DMS153 treated with DMSO at 0.1 percent for 48 hours (cell line): ENCODE measurements around the gene ITM2A.

ENCODE experiments used
- DNase-seq: peaks from one replicate; lab custom pipeline; 2025; ENCODE audit not compliant: unreplicated experiment; lab: John Stamatoyannopoulos, UW

ITM2A gene

DNA sequence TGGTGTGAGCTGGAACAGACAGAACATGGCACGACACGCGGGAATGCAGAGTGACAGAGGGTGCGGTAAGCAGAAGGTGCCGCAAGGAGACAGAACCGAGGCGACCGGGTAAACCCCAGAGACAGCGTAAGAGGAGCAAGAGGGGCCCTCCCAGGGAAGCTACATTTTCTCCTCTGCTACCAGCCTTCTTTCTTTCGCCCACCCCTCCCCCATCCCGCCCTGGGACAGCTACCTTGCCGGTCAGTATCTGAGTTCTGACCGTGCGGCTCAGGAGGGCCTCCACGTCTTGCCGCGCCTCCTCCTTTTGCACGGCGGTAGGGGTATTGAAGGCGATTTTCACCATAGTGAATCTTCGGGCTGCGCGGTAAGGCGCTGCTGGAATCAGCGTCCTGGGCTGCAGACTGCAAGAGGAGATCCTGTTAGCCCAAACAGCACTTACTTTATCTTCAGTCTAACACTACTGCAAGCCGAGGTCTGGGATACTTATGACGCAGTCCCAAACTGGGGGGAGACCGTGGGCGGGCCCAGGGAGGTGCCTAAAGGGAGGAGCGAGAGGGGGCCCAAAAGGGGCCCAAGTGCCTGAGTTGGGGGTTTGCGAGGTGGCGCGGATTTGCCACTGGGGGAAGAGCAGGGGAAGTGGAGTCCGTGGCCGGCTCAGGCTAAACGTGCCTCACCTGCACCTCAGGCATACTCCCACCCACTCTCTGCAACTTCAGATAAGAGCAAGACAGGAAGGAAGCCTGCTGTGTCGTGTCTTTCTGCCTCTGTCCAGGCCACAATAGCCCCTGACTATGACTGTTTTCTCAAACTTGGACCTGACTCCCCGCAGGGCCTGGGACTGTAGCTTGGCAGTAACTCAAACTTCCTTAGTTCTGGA lies at the start of gene ITM2A:
ITM2A (minus strand) TSS at position 462 of the 877 bp plus-strand sequence; CDS start at position 343, 119 bp downstream.
- DNase-seq: no peak

DNA sequence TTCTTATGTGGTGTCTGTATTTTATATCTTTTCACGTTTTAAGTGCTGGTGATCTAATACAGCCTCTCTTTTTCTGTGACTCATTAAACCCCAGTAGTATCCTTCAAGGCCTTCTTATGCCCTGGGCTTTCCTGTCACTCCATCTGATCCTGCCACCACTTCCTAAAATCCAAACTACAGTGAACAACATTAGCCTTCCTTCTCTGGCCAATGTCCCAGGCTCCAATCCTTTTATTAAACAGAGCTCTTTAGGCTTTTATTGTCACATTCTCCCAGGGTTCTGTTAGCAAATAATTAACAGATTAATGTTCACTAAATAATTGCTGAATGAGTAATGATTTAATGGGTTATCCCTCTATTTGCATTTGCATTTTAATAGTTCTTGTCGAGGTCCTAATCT lies 47.9 kb upstream of the ITM2A start:
- no peak for DNase-seq

DNA sequence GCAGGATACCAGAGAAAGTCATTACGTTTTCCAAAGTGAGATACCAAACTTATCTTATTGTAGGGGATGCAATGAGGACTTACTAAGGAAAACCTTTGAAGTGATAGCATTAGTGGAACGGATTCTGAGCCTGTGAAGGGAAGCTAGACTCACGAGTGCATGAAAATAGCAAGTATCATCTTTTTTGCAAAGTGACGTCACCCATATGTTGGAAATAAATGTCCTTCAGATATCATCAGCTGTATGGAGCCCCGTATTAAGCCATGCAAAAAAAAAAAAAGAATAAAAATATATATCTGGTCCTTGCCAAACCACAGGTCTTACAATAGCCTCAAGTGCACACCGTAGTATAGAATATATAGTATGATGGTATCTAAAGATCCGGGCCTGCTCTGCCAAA lies 46.8 kb upstream of the ITM2A start:
- no peak for DNase-seq

DNA sequence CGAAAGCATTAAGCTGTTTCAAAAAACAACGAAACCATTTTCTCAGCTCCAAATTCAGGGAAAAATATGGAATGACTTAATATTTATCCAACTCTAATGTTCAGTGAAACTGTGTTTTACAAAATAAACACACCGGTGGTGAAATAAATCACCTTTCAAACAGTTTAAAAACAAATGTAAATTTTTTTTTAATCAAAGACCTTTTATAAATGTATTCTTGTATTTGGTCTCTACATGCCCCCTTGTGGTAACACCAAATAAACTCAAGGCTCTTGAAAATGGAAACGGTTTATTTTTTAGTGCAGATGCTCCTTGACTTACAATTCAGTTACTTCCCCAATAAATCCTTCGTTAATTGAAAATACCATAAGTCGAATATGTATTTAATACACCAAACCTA lies 45.8 kb upstream of the ITM2A start:
- DNase-seq: no peak

DNA sequence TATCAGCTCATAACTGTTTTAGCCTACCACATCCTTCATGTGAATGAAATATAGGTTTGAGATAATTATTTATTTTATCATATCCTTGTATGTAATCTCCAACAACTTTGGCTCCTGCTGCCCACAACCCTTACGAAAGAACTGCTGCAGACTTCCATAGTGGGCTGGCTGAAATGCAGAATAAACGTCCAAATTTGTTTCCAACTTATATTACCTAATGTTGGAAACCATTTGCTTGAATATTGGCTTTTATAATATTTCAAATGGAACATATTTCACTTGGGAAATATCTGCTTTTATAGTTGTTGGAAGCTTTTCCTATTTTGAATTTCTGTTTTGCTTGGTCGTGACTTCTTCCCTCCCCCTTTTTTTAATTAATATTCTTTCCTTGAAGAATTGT lies 45.0 kb upstream of the ITM2A start:
- no peak for DNase-seq

DNA sequence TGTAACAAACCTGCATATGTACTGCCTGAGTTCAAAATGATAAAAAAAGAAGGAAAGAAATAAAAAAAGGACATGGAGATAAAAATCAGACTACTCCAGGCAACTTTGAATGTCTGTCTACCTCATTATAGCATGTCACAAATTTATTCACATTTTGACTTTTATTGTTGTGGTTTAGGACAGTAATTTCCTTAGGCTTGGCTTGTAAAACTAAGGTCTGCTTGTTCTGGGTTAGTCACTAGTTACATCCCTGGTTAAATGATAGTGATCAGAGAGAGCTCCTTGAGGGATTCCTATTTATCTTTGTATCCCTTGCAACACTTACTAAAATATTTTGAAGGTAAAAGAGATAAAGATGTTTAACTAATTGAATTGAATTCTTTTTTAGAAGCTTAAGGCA lies 42.5 kb upstream of the ITM2A start:
- DNase-seq: no peak

DNA sequence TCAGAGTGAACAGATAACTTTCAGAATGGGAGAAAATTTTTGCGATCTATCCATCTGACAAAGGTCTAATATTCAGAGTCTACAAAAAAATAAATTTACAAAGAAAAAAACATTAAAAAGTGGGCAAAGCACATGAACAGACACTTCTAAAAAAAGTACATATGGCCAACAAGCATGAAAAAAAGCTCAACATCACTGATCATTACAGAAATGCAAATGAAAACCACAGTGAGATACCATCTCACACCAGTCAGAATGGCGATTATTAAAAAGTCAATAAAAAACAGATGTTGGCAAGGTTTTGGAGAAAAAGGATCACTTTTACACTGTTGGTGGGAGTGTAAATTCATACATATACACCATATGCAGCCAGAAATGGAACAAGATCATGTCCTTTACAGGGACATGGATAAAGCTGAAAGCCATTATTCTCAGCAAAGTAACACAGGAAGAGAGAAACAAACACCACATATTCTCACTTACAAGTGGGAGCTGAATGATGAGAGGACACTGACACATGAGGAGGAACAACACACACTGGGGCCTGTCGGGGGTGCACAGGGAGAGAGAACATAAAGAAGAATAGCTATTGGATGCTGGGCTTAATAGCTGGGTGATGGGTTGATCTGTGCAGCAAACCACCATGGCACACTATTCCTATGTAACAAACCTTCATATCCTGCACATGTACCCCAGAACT lies 41.6 kb upstream of the ITM2A start:
- no peak for DNase-seq

DNA sequence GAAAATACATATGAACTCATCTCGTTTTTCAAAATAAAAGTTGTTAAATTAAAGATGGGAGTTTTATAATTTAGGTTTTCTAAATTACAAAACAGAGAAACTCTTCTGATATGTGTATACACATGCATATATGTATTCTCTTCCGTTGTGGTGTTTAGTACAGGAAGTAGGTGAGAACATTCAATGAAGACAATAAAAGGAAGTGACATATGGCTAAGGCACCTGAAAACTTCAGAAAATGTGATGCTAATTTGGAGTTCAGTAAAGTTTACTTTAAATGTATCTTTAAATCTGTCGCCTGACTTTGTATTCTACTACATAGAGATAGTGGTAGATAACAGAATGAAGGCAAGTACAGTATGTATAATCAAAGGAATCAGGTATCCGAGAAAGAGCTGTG lies 33.5 kb upstream of the ITM2A start:
- no peak for DNase-seq

DNA sequence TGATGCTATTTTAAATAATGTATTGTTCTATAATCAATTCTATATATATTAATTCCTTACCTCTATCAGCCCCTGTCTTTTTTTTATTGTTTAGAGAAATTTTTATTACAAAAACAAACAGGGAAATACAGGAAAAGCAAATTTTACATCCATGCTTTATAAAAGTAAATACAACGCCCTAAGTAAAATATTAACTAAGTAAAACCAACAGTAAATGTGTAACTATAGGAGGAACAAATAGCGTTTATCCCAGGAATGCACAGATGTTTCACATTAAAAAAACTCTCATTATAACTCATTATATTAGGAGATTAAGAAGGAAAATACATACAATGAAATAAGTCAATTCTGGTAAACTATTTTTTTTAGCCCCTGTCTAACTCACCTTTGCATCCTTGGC lies 8.2 kb upstream of the ITM2A start:
- DNase-seq: no peak

DNA sequence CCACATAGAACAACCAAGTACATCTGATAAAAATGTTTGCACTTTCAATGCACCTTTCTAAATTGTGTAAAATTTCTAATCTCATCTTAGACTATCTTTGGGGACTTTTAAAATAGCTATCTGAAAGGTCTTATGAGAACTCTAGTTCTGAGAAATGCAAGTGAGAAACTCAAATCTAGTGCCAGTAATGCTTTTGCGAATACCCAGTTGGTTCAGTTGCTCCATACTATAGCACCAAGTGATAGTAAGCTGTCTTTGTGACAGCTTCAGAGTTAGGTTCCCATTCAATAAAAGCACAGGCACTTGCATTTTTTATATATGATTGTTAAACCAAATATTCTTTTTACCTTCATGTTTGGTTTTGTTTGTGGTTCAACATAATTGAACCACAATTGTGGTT lies 4.5 kb upstream of the ITM2A start:
- DNase-seq: no peak

DNA sequence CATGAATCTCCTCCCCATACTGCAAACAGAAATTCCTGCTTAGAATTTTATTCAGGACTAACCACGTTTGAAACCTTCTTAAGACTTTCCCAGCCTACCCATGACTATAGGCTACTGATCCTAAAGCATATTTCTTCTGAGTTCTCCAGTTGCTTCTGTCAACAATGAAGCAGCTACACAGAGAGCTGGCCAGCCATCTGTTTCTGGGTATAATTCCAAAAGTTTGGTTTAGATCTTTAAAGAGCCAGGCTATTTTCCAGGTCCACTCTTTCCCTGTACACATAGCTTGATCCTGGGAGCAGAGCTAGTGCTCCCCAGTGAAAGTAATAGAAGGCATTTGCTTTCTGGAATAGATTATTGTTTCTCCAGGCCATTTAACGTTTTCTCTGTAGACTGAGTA lies 4.0 kb upstream of the ITM2A start:
- no peak for DNase-seq

DNA sequence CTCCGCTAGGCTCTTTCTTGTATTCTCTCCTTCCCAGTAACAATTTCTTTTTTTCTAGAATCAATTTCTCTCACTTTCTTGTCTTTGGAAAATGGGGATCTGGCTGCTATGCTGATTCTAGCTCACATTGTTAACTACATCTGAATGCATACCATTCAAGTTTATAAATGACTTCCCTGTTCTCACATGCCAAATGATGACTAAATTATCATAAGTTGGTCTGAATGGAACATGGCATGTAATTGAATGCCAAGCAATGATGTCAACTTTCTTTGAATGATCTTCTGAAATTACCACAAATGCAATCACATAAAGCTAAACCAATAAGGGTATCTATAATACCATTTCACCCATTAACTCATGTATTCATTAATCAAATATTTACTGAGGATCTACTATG lies 2.7 kb upstream of the ITM2A start:
- no peak for DNase-seq

DNA sequence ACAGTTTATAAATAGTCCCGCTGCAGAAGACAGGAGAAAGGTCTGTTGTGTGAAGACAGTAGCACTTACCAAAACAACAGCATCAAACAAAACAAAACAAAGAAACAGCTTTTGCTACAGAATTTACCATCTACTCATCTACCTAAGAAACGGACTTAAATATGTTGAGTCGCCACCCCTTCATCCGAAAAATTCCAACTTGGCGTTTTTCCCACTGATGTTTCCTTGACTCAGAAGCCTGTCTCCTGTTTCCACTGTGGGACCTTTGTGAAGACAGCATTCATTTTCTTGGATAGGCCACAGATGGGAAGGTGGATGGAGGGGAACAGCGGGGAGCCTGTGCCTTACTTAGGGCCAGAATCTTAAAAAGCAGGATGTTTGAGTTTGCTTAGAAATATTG lies 1.3 kb upstream of the ITM2A start:
- DNase-seq: no peak

DNA sequence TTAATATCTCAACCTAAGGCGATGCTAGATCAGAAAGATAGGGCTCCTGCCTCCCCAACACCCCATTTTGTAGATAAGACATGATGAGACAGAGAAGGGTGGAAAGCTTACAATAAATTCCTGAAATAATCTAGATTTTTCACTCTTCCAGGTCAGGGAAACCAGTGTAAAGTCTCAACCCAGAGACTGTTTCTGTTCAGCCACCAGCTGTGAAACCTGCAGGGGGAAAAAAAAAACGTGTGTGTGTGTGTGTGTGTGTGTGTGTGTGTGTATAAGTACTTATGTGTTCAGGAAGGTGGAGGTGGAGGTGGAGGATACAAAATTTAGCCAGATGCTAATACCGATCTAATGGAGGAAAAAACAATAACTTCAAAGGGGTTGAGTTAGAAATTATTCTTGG lies 773 bp upstream of the ITM2A start:
- DNase-seq: no peak

DNA sequence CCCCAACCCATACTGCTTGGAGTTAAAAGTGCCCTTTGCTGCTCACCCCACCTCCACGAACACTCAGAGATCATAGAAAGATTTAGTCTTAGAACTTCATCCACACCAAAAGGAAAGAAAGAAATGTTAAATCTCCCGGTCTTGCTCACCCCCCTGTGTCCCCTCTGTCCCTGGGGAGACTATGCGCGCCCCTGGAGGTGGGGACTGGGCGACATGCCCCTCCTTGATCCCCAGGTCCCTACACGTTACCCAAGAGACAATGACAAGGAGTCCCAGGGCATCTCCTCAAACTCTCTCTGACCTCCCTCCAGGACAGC lies 620 bp downstream of the ITM2A start:
- DNase-seq: no peak

DNA sequence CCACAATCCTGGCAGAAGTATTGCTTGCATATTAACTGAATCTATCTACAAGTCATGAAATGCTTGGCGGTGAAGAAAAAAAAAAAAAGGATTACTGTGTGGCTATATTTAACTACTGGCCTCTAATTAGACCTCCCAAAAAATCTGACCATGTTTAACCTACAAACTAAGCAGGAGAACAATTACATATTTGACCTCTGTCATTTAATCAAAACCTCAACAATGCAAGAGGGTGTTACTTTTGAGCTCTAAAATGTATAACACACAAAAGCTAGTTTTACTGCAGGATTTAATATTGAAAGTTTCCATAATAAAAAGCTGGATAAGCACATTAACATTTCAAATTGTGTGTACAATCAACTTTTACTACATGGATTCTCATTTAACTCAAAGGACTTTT lies 1.5 kb downstream of the ITM2A start:
- DNase-seq: no peak

DNA sequence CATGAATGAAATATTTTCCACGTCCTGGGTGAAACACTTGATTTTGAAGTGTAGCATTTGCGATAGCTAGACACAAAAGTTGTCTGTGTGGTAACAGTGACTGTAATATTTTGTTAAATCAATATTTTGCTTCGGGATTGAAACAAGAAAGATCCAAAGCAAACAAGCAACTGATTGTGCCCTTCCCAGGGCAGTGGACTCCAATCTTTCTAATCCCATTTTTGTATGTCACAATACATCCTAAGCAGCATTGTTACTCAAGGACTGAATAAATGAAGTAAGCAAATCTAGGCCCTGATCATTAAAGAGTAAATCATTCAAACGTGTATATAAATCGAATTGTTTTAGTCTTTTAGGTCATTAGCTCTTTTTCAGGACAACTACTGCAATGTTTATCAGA lies 2.8 kb downstream of the ITM2A start:
- no peak for DNase-seq

DNA sequence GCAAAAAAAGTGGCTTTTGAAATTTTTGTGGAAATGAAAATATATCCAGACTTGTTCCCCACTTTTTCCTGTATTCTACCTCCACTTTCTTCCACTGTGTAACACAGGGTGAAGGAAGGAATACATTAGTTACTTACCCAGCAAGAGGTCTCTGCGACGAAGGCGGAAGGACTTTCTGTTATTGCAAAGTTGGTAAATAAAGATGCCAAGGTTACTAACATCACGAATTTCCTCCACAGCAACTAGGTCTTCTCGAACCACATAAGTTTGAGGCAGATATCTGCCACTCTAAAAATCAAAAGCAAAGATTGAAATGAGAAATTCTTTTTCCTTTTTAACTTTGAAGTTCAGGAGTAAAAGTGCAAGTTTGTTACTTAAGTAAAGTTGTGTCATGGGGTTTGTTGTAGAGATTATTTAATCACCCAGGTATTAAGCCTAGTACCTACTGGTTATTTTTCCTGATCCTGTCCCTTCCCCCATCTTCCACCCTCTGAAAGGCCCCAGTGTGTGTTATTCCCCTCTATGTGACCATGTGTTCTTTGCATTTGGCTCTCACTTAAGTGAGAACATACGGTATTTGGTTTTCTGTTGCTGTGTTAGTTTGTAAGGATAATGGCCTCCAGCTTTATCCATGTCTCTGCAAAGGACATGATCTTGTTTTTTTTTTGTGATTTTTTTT lies 5.8 kb downstream of the ITM2A start:
- DNase-seq: no peak

DNA sequence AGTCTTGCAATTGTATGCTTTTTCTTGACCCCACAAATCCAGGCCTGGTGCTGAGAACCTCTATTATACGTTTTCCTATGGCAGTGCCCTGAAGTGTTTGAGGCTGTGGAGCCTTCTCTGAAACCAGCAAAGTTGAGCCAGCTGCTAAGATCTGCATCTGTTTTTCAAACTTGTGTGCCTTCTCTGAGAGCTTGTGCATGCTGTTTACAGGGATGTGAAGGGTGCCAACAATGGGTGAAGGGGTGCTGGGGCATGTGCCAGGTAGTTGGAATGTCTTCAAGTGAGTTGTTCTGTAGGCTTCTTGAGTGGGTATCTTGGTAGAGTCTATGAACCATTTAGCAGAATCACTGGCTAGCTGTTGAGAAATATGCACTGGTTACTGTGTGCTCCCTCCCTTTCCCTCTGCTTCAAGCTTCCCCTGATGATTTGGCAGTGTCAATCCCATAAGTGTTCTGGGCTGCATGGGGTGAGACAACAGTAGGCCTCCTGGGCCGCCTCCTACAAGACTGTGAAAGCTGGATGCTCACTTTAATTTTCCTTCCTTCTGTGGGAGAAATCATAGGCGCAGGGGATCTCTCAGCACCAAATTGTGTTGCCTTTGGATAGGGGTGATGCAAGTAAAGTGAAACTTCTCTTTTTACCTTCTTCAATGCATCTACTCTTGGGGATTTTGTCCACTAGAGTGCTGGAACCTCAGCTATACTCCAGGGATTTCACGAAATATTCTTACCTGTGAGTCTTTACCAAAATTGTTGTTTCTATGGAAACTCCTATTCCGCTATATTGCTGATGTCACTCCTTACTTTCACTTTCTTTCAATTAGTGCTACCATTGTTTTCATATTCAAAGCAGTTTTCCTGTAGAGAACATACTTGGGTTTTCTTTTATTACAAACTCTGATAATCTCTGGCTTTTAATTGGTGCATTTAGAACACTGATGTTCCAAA lies 30.0 kb downstream of the ITM2A start:
- DNase-seq: no peak

DNA sequence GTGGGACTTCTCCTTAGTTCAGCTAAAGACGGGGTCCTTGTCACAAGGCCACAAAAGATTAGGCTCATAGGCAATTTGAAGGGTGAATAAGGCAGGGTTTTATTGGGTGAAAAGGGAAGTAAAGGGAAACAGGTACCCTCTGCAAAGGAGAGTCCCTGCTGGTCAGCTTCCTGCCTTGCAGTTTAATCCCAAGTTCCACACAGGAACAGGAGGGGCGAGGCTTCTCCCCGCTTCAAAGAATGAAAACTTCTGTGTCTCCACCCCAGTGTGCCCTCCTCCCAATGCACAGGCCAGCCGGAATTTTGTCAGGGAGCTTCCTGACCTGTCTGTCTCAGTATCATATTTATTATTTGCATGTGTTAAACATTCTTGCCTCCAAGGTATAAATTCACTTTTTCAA lies 37.1 kb downstream of the ITM2A start:
- DNase-seq: no peak
